ENCODE results near the gene ANKRD35. TPM values are rescaled to one million over a fixed set of nuclear protein-coding genes. Genes with fewer than 3 reads are reported as not detected.

Gene ANKRD35
- total and polyA plus RNA-seq, 2 of the 8 experiments (the other 6 are each of a cell fraction or from before 2014, with no cell fraction given) = 1.6 to 3.0 TPM

- ChIA-PET POLR2A (ENCODE audit: partially characterized antibody) (interaction anchor here (1.1 kb wide), 2 partner anchors 14 to 165 kb away, joined by 4 to 7 read pairs; no protein-coding TSS in a partner anchor), CTCF (ENCODE audit: partially characterized antibody) (interaction anchor here (0.9 to 8.7 kb wide), 5 partner anchors 14 to 94 kb away, joined by 3 to 84 read pairs (median 18); partner anchors contain the start of genes ITGA10 and NUDT17)
- WGBS, 2 experiments (ENCODE audit: extremely low coverage in 1 of 2, insufficient coverage in 1 of 2, insufficient read length in 1 of 2, insufficient replicate concordance in 2 of 2, low coverage in 1 of 2, low lambda C conversion rate in 2 of 2, missing lambda C conversion rate in 1 of 2) = 47% methylated on average over 5 of the region's 8 CpGs; no CpG with 5 or more reads in 1 of the 2 experiments
- FAIRE-seq (no peak), DNase-seq (ENCODE audit: low read depth in 1 of 2, low spot score in 2 of 2) (no peak)
- no peak overlapping the region for H3K56ac ChIP-seq (replicated peaks; ENCODE audit: insufficient read length, low read depth, low read length)
- H3K27ac ChIP-seq (ENCODE audit: low read depth, low read length) = no peak overlapping the region
- no peak overlapping the region for H2BK15ac ChIP-seq (ENCODE audit: low read length)
- H3K4me3 ChIP-seq (ENCODE audit: extremely low read depth in 1 of 4, insufficient read depth in 2 of 4, low read depth in 3 of 4, low read length in 4 of 4) = no peak overlapping the region
- H2BK20ac ChIP-seq (ENCODE audit: low read length) = no peak overlapping the region
- H2BK12ac ChIP-seq (ENCODE audit: low read depth, low read length) = no peak overlapping the region
- H4K5ac ChIP-seq (ENCODE audit: insufficient read length, low read depth, low read length) = no peak overlapping the region
- no peak overlapping the region; the same call in 1 of the 2 replicates for H4K8ac ChIP-seq (ENCODE audit: extremely low read depth, insufficient read depth, low read length)
- no peak overlapping the region for H4K91ac ChIP-seq (replicated peaks; ENCODE audit: insufficient read length, low read length)
- peaks cover 5% of the 10 kb centered on the region; the same call in 1 of the 2 replicates for H3K23me2 ChIP-seq (ENCODE audit: low read depth, low read length)
- H3K9ac ChIP-seq (replicated peaks in 1 of 4; ENCODE audit: extremely low read depth in 1 of 4, low read depth in 3 of 4, low read length in 3 of 4) = no peak overlapping the region
- H3K23ac ChIP-seq (ENCODE audit: insufficient read length) = no peak overlapping the region
- H3K18ac ChIP-seq (ENCODE audit: extremely low read depth, low read length) = no peak overlapping the region
- no peaks in the 10 kb centered on the region for H3K79me2 ChIP-seq (ENCODE audit: control insufficient read depth in 1 of 2, insufficient read depth in 2 of 2, low read length in 2 of 2)
- no peaks in the 10 kb centered on the region for H3K36me3 ChIP-seq (ENCODE audit: control insufficient read depth in 2 of 4, insufficient read depth in 4 of 4, low read length in 3 of 4)
- no peaks in the 10 kb centered on the region for H4K20me1 ChIP-seq (replicated peaks in 1 of 2; ENCODE audit: control insufficient read depth in 1 of 2, insufficient read depth in 2 of 2, low read length in 2 of 2)
- no peak overlapping the region for H3K14ac ChIP-seq (ENCODE audit: insufficient read length)
- H3K4me2 ChIP-seq (ENCODE audit: insufficient read depth in 1 of 2, low read depth in 2 of 2, low read length in 2 of 2) = peak overlapping the region; percentile 63; a peak in 1 of 4 replicates
- no peak overlapping the region for H2BK5ac ChIP-seq (ENCODE audit: low read depth, low read length)
- no peak overlapping the region for H2BK120ac ChIP-seq (replicated peaks; ENCODE audit: low read depth, low read length)
- no peak overlapping the region for H2AFZ ChIP-seq (ENCODE audit: low read length)
- no peak overlapping the region for H2AK5ac ChIP-seq (ENCODE audit: low read depth, low read length)
- H3K4me1 ChIP-seq (replicated peaks in 1 of 4; ENCODE audit: control insufficient read depth in 3 of 4, insufficient read depth in 4 of 4, low read length in 3 of 4) = no peaks in the 10 kb centered on the region; a peak in 2 of 7 replicates
- H3K79me1 ChIP-seq (ENCODE audit: low read depth, low read length) = no peaks in the 10 kb centered on the region
- no peaks in the 10 kb centered on the region for H3K9me3 ChIP-seq (ENCODE audit: insufficient read depth in 2 of 2, low read depth in 1 of 2, low read length in 1 of 2)
- no peak overlapping the region for H3K4ac ChIP-seq (replicated peaks; ENCODE audit: insufficient read length, low read depth, low read length)
- no peak for TF ChIP-seq YY1 (IDR thresholded peaks at IDR 0.05; ENCODE audit: low read depth, low read length)
- H3K27me3 ChIP-seq (replicated peaks in 1 of 4; ENCODE audit: control insufficient read depth in 3 of 4, extremely low read depth in 1 of 4, insufficient read depth in 3 of 4, low read length in 3 of 4) = peaks cover 0 to 21% (median 15%) of the 10 kb centered on the region in 4 experiments; a peak in 6 of 7 replicates
Measured at GRCh38 chr1:145886816-145887215, 1.1 kb upstream of the ANKRD35 start.

All from H1 (cell line).